D721Med (cell line): ENCODE results near the gene A2M.

Experiments used
- DNase-seq: peaks from one replicate; pipeline ENCODE4 v3.0.0; 2011; ENCODE audit warnings: low spot score; ENCODE audit not compliant: insufficient read length
- FAIRE-seq: peaks from 2 replicates; lab custom pipeline; 2011; peaks lifted over from hg19 to GRCh38; lab: Jason Lieb, UNC
- TF ChIP-seq, protein P1 (sequence below): IDR thresholded peaks from 2 replicates; pipeline ENCODE4 v1.5.1; 2012; ENCODE audit warnings: mild to moderate bottlenecking, control low read depth; ENCODE audit not compliant: insufficient read depth; ENCODE audit errors: missing control alignments

Gene A2M

DNA sequence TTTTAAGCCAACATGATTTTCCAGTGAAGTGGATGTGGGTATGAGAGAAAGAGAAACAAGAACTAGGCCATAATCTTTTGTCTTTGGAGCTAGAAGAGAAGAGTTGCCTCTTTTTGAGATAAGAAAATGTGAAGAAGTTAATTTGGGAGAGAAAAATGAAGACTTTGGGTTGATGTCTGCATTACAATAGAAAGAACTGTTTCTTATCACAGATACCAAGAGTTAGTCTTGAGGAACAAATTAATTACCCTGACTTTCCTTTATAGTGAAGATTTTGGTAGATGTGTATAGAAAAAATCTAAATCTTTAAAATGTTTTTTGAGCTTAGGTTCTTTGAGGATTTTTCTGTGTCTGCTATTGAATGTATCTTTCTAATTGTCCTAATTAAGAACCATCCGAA, 4.2 kb downstream of the A2M start:
- FAIRE-seq (no peak), DNase-seq (no peak)
- TF ChIP-seq, protein P1, sequence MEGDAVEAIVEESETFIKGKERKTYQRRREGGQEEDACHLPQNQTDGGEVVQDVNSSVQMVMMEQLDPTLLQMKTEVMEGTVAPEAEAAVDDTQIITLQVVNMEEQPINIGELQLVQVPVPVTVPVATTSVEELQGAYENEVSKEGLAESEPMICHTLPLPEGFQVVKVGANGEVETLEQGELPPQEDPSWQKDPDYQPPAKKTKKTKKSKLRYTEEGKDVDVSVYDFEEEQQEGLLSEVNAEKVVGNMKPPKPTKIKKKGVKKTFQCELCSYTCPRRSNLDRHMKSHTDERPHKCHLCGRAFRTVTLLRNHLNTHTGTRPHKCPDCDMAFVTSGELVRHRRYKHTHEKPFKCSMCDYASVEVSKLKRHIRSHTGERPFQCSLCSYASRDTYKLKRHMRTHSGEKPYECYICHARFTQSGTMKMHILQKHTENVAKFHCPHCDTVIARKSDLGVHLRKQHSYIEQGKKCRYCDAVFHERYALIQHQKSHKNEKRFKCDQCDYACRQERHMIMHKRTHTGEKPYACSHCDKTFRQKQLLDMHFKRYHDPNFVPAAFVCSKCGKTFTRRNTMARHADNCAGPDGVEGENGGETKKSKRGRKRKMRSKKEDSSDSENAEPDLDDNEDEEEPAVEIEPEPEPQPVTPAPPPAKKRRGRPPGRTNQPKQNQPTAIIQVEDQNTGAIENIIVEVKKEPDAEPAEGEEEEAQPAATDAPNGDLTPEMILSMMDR = no peak

DNA sequence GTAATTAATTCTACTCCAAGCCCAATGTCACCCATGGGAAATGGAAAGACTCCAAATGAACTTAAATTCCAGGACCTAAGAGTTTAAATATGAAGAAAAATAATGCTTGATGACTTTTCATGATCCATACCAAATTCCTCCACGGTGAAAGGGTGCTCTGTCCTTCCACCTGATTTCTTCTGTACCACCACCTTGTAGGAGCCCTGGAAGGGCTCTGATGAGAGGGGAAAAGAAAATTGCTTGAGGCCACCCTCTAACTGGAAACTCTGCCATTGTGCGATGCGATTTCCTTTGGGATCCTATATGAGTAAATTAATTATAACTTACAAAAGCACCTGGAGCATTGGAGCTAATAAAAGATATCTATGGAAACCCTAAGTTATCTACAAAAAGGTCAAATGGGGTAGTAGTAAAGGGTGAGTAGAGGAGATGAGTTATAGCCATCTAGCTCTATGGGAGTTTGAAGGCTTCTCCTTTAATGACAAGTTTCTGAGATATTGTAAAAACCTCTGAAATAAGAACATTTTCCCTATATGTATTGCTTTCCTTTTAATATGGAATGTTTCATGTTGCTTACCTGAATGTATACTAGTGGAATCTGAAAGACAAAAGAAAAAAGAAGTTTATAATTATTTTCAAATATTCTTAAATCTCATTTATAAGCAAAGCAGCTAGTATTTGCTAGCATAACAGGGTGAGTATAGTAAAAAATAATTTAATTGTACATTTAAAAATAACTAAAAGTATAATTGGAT, 5.8 kb downstream of the A2M start:
- TF ChIP-seq, protein P1 = no peak
- no peak for DNase-seq
- FAIRE-seq = no peak

DNA sequence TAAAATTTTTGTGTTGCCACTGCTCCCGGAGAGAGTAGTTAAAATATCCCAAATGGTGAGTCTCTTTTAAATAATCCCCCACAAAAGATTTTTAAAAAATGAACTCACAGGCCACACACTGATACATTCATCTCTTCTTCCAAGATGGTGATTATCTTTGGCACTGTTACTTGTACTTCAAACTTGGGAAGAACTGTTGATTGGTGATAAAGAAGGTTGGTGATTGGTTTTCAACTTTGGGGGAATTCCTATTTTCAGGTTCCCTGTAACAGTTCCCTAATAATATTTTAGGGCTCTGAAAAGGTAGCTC, 6.6 kb downstream of the A2M start:
- FAIRE-seq = no peak
- TF ChIP-seq, protein P1 = no peak
- DNase-seq = no peak

DNA sequence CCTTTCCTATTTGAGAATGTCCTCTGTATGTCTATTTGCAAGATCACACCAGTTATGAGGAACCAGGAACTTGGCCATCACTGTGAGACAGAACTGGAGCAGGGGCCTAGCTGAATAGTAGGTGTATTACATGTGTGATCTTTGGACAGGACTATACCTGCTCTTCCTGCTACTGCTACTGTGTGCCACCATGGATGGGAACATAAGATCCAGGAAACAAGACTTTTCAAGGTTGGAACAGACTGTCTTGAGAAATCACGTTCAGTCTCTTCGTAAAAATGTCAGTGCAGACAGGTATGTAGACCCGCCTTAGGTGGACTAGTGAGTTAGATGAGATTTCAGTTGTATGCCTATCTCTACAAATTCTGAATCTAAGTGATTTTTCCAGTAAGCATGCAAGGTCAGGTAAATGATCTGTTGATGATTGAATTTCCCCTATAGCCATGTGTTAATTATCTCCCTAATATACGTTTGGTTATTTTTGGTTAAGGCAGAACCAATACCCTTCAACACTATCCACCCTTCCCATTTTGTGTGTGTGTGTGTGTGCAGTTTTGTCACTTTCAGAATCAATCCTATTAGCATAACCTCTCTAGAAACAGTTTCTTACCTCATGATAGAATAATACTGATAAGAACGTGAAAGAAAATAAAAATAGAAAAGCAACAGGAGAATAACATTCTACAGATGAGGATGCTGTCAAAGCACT, 7.1 kb downstream of the A2M start:
- no peak for DNase-seq
- TF ChIP-seq, protein P1 = no peak
- no peak for FAIRE-seq

DNA sequence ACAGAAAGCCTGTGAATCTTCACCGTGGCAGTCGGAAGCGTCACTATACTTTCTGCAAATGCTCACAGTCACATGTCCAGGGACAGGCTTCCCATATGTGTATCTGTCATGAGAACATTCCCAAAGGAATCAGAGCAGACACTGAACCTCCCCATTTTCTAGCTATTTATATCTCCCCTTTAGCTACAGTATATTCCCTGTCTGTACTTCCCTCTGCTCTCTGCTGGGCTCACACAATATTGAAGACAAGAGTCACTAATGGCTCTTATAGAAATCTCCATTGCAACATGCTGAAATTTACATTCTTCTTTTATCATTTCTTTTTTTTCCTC, 8.2 kb downstream of the A2M start:
- no peak for DNase-seq
- no peak for FAIRE-seq
- TF ChIP-seq, protein P1 = no peak

DNA sequence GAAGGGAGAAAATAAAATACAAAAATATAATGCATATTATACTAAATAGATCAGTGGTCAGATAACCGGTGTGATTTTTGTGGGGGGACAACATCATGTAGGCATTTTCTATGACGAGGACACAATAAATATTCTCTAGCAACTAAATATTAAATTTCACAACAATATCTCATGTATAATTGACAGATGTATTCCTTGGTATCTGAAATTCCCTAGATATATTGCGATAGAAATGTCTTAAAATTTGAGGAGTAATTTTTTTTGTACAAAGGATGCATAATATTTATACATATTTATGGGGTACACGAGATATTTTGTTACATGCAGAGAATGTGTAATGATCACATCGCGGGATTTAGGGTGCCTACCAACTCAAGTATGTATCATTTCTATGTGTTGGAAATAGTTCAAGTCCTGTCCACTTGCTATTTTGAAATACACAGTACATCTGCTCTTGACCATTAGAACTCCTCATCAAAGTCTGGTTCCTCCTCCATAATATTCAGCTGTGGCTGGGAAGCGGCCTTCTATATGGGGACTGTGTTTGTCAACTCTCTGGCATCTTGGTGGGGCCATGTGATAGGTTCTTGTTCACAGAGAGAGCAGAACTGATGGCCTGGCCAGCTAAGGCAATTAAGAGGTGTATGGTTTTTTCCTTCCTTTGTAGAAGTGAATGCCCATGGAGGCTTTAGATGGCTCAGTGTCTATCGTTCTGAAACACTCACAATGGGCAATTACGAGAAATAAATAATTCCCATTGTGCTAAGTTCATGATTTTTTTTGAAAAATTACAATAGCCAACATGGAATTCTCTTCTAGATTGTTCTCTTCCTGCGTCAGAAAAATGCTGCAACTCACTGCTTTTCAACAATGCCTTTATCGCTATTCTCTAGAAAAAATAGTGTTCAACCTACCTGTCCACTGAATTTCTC, 8.8 kb downstream of the A2M start:
- TF ChIP-seq, protein P1 = no peak
- FAIRE-seq (no peak), DNase-seq (no peak)
